Hematopoietic multipotent progenitor cell treated with erythropoietin and hydrocortisone succinate and interleukin-3 and kit ligand, for 8 days (in vitro differentiated cells): ENCODE results near the gene IRGQ.
"Not testable (repeated sequence)": the region's sequence is repeated elsewhere in the genome, so short reads cannot be mapped to it uniquely, and the experiment has no call there.

Experiments
- DNase-seq: peaks from one replicate; pipeline ENCODE4 v3.0.0-alpha.2; 2015

IRGQ gene

GRCh38 chr19:43624933-43625332 lies 29.0 kb upstream of the IRGQ start:
- peak; percentile 92 for DNase-seq

GRCh38 chr19:43623889-43624670 lies 28.1 kb upstream of the IRGQ start:
- DNase-seq: peak; percentile 41

GRCh38 chr19:43622956-43623355 lies 27.0 kb upstream of the IRGQ start:
- DNase-seq: no peak

GRCh38 chr19:43622070-43622469 lies 26.1 kb upstream of the IRGQ start:
- DNase-seq: no peak

GRCh38 chr19:43620061-43621001 lies 24.4 kb upstream of the IRGQ start:
- DNase-seq: no peak

- peak; percentile 93 for DNase-seq
Measured at GRCh38 chr19:43619262-43620060, 23.5 kb upstream of the IRGQ start, which contains the start of gene ZNF428. Gene ZNF428, minus strand, starts transcription at chr19:43619629. Its CDS starts 5,325 bp downstream, at chr19:43614304.

GRCh38 chr19:43618921-43619261 lies 23.0 kb upstream of the IRGQ start:
- peak; percentile 89 for DNase-seq

- no peak for DNase-seq
Measured at GRCh38 chr19:43616954-43617353, 21.0 kb upstream of the IRGQ start.

DNA sequence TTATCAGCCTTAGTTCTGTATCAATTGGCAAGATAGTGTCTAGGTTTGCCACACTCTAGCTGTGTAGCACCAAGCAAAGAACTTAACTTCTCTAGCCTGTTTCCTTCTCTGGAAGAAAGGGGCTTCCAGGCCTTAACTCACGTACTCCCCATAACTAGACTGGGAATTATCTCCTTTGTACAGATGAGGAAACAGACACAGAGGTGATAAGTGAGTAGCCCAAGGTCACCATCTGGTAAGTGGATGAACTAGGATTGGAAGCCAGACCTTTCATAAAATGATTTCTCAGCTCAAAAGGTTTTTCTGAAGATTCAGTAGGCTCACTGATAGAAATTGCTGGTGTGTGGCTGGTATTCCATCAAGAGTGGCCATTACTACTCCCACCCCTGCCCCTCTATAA lies 20.4 kb upstream of the IRGQ start:
- DNase-seq: peak; percentile 25

- DNase-seq: no peak
Measured at GRCh38 chr19:43612374-43612773, 16.4 kb upstream of the IRGQ start.

DNA sequence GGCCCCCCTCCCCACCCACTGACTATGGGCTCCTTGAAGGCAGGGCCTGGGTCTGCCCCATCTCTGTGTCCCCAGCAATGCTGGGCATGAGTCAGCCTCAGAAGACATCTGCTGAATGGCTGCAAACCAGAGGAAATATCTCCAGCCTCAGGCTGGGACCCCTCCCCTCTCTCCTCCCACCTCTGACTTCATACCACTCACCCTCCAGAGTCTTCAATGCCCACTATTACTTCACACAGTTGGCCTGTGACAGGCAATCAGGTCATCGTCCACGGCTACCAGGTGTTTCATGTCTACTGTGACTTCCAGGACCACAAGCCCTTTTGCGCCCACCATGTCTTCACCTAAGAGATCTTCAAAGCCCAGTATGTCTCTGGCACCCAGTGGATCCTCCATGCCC lies 15.9 kb upstream of the IRGQ start, which contains the start of gene SRRM5:
SRRM5 (plus strand) TSS at position 301 of the 400 bp plus-strand sequence; CDS start at position 335, 34 bp downstream.
- no peak for DNase-seq

DNA sequence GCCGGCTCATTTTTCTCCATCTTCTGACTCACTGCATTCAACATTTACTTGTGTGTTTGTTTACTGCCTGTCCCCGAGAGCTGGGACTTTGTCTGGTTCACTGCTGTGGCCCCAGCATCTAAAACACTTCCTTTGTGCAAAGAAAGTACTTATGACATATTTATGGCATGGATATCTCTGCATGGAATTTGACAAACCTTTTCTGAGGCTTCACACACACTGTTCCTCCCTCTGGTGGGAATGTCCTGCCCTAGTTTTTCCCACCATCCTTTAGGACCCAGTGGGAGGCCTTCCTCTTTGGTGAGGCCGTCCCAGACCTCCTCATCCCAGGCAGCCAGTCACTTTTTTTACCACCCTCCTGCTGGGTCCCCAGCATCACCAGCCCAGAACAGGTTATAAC lies 14.6 kb upstream of the IRGQ start:
- no peak for DNase-seq

DNA sequence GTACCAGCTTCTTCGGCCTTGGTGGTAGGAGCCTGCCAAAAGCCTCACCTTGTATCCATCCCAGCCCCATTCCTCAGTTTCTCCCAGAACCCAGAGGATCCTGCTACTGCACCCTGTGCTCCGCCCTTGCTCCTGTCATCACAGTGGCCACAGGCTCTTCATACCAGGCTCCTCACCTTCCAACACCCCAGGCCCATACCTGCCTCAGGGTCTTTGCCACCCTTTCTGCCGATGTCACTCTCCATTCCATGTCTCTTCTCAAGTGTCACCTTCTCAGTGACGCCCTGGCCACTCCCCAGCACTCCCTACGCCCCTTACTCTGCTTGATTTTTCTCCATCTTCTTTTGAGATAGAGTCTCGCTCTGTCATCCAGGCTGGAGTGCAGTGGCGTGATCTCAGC lies 13.9 kb upstream of the IRGQ start:
- DNase-seq: no peak

GRCh38 chr19:43607238-43608205 lies 11.6 kb upstream of the IRGQ start:
- DNase-seq: no peak

GRCh38 chr19:43606569-43607229 lies 10.8 kb upstream of the IRGQ start:
- DNase-seq: no peak

DNA sequence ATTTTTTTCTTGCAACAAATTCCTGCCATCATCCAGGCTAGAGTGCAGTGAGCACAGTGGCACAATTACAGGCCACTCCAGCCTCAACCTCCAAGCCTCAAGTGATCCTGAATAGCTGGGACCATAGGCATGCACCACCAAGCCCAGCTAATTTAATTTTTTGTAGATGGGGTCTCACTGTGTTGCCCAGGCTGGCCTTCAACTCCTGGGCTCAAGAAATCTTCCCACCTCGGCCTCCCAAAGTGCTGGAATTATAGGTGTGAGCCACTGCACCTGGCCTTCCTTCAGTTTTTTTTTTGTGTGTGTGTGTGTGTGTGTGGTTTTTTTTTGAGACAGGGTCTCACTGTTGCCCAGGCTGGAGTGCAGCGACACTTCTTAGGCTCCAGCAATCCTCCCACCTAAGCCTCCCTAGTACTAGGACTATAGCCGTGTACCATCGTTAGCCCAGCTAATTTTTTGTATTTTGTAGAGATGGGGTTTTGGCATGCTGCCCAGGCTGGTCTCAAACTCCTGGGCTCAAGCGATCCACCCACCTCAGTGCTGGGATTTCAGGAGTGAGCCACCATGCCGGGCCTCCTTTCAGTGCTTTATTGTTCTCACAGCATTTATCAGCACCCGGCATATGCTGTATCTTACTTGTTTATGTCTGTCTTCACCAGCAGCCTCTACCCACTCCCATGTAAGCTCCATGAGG lies 10.1 kb upstream of the IRGQ start:
- DNase-seq: peak; percentile 24

- DNase-seq: not testable (repeated sequence)
Measured at GRCh38 chr19:43600326-43600725, 4.4 kb upstream of the IRGQ start.

- no peak for DNase-seq
Measured at GRCh38 chr19:43599635-43600295, 3.8 kb upstream of the IRGQ start.

- DNase-seq: no peak
Measured at GRCh38 chr19:43598445-43599240, 2.7 kb upstream of the IRGQ start.
